Prostate gland (tissue), 2 donors: ENCODE data around the gene STAT5B. TPM values are rescaled to one million over a fixed set of nuclear protein-coding genes. Genes with fewer than 3 reads are reported as not detected.
"Not testable (repeated sequence)": the region's sequence is repeated elsewhere in the genome, so short reads cannot be mapped to it uniquely, and the experiment has no call there.

ENCODE experiments used
- DNase-seq: peaks from one replicate; pipeline ENCODE4 v3.0.0-alpha.2; 2019; ENCODE audit warnings: low spot score
- H3K27ac ChIP-seq, 2 donors: fragments of 200-600 bp; sonication (generic); 2 replicates each; pipeline ENCODE4 v1.5.1; 2017 to 2019
- H3K27me3 ChIP-seq: fragments of 200-600 bp; sonication (generic); replicated peaks from 2 replicates; pipeline ENCODE4 v1.5.1; 2019; ENCODE audit not compliant: insufficient read depth
- H3K36me3 ChIP-seq, 2 donors: fragments of 200-600 bp; sonication (generic); 1 replicate in 1 of 2; 2 replicates in 1 of 2; pipeline versions ENCODE4 v1.5.1 to v1.8.1; 2017 to 2019
- H3K4me1 ChIP-seq: fragments of 200-600 bp; sonication (generic); replicated peaks from 2 replicates; pipeline ENCODE4 v1.5.1; 2019
- H3K4me3 ChIP-seq, 2 donors: fragments of 200-600 bp; sonication (generic); 2 replicates each; pipeline ENCODE4 v1.5.1; 2017 to 2019
- H3K9me3 ChIP-seq: fragments of 200-600 bp; sonication (generic); 2 replicates; pipeline ENCODE4 v1.5.1; 2017
- POLR2A ChIP-seq: fragments of 450-650 bp; IDR thresholded peaks from one replicate; pipeline ENCODE4 v1.6.1; 2016; ENCODE audit warnings: antibody characterized with exemption, mild to moderate bottlenecking
- POLR2AphosphoS5 ChIP-seq: sonication (generic); formaldehyde crosslinking; IDR thresholded peaks from one replicate; pipeline ENCODE4 v1.6.1; 2017; ENCODE audit warnings: antibody characterized with exemption
- WGBS: methylation state at CpG from one replicate; pipeline ENCODE4 v1.1.5; 2018; 5-methylcytosine and 5-hydroxymethylcytosine counted together
- intact Hi-C: fragments of 100-400 bp; cut with DNase I; formaldehyde crosslinking; loops from one replicate; pipeline ENCODE4 v1.14.2; 2022
- total RNA-seq, 2 donors: library from RNA; depleted of rRNA; stranded (reverse); fragments of >200 nt; gene quantifications; one replicate each; pipeline ENCODE4 v1.1.0, GENCODE V29; 2016
- TF ChIP-seq, protein P1 (sequence below), 4 experiments: fragments of 200-600 bp in 2 of 4; fragments of 450-650 bp in 2 of 4; sonication (generic) in 2 of 4; IDR thresholded peaks; 1 replicate in 3 of 4; 2 replicates in 1 of 4; pipeline ENCODE4 v1.5.1; 2016 to 2019; ENCODE audit warnings: antibody characterized with exemption in 4 of 4, mild to moderate bottlenecking in 2 of 4, moderate library complexity in 2 of 4

Gene STAT5B
- total RNA-seq, 2 donors from 2014 or later, result 58.0 to 83.8 TPM

DNA sequence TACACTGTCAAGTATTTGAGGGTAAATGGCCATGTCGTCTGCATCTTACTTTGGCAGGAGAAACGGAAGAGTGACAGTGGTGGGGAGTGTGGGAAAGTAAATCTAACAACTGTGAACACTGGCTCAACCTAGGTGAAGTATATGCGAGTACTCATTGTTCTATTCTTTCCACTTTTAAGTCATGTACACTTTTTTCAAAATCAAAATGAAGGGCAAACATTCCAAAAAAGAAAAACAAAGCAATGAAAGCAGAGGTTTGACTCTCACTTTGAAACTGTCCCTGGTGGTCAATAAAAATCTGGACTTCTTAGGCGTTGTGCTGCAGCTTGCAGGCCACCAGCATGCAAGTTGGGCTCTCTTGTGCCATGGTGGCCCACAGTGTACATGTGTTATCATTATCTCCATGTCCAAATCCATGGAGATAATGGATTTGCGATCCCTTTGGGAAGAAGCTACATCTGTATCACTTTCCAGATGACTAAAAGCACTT is 32.7 kb downstream of the STAT5B start:
- DNase-seq, result no peak
- H3K4me1 ChIP-seq, result no peaks in the 10 kb centered on the region
- no peaks in the 10 kb centered on the region for H3K27me3 ChIP-seq
- intact Hi-C loops, result no loop called here
- H3K4me3 ChIP-seq, result no peak overlapping the region
- no peaks in the 10 kb centered on the region for H3K9me3 ChIP-seq
- TF ChIP-seq, protein P1, sequence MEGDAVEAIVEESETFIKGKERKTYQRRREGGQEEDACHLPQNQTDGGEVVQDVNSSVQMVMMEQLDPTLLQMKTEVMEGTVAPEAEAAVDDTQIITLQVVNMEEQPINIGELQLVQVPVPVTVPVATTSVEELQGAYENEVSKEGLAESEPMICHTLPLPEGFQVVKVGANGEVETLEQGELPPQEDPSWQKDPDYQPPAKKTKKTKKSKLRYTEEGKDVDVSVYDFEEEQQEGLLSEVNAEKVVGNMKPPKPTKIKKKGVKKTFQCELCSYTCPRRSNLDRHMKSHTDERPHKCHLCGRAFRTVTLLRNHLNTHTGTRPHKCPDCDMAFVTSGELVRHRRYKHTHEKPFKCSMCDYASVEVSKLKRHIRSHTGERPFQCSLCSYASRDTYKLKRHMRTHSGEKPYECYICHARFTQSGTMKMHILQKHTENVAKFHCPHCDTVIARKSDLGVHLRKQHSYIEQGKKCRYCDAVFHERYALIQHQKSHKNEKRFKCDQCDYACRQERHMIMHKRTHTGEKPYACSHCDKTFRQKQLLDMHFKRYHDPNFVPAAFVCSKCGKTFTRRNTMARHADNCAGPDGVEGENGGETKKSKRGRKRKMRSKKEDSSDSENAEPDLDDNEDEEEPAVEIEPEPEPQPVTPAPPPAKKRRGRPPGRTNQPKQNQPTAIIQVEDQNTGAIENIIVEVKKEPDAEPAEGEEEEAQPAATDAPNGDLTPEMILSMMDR (IDR thresholded peaks at IDR 0.05), result no peak
- no peak for TF ChIP-seq POLR2AphosphoS5
- TF ChIP-seq POLR2A, result no peak
- H3K27ac ChIP-seq, result no peak overlapping the region
- 55% methylated on average over 5 of the region's 5 CpGs for WGBS
- no peaks in the 10 kb centered on the region for H3K36me3 ChIP-seq

DNA sequence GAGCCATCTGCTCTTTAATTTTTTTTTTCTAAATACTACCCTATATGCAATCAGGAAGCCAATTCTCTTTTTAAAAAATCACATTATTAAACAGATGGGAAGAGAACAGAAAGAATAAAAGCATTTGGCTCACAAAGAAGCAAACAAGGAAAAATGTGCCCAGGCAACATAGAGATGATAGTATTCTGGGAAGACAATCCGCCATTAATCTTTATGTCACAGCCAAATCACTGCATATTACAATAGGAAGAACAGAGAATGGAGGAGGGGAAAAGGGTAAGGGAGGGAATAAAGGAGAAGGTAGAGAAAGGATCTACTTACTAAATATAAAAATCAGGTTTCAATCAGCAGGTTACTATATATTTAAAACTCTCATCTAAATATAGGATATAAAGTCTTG is 34.3 kb downstream of the STAT5B start:
- intact Hi-C loops, result no loop called here
- no peak for DNase-seq
- no peak for TF ChIP-seq POLR2A
- H3K27me3 ChIP-seq, result no peaks in the 10 kb centered on the region
- no peaks in the 10 kb centered on the region for H3K4me1 ChIP-seq
- no peak overlapping the region for H3K4me3 ChIP-seq
- H3K36me3 ChIP-seq, result no peaks in the 10 kb centered on the region
- no peaks in the 10 kb centered on the region for H3K9me3 ChIP-seq
- H3K27ac ChIP-seq, result no peak overlapping the region
- WGBS, result 61% methylated on average over 1 of the region's 1 CpG

DNA sequence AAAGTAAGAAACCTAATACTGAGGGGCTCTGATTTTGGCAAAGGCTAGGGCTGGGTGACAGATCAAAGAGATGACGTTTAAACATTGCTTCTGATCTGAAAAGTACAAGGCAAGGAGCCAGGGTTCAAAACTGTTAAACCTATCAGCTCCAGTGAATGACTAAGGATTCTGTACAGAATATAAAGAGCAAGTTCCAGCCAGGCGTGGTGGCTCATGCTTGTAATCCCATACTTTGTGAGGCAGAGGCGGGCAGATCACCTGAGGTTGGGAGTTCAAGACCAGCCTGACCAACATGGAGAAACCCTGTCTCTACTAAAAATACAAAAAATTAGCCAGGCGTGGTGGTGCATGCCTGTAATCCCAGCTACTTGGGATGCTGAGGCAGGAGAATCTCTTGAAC is 35.3 kb downstream of the STAT5B start:
- intact Hi-C loops, H3K36me3 ChIP-seq, H3K27ac ChIP-seq, H3K9me3 ChIP-seq, H3K4me1 ChIP-seq, H3K27me3 ChIP-seq, DNase-seq, H3K4me3 ChIP-seq: not testable (repeated sequence)
- 63% methylated on average over 4 of the region's 4 CpGs for WGBS

DNA sequence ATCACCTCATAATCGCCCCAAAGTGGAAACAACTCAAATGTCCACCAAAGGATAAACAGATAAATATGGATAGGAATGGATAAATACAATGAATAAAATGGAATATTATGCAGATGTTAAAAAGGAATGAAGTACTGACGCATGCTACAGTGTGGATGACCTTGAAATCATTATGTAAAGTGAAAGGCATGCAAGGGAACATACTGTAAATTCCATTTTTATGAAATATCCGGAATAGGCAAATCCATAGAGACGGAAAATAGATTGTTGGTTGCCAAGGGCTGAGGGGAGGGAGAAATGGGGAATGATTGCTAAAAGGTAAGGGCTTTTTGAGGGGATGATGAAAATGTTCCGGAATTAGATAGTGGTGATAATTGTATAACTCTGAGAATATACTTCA is 36.0 kb downstream of the STAT5B start:
- no peak for TF ChIP-seq POLR2AphosphoS5
- TF ChIP-seq, protein P1 (IDR thresholded peaks at IDR 0.05), result no peak
- TF ChIP-seq POLR2A, result no peak
- no peak overlapping the region for H3K4me3 ChIP-seq
- 82% methylated on average over 5 of the region's 5 CpGs for WGBS

DNA sequence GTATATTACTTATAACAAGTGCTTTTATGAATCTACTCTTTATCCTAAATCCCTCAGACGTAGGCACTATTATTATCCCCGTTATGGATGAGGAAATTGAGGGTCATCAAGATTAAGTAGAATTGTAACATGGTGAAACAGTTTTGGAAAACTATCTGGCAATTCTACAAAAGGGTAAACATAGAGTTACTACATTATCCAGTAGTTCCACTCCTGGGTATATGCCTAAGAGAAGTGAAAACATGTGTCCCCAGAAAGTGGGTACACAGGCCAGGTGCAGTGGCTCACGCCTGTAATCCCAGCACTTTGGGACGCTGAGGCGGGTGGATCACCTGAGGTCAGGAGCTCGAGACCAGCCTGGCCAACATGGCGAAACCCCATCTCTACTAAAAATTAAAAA is 36.6 kb downstream of the STAT5B start:
- H3K27ac ChIP-seq, H3K9me3 ChIP-seq, H3K4me3 ChIP-seq, H3K36me3 ChIP-seq, H3K4me1 ChIP-seq, intact Hi-C loops, DNase-seq, H3K27me3 ChIP-seq: not testable (repeated sequence)
- WGBS, result 85% methylated on average over 7 of the region's 7 CpGs

More for the DNA sequence above, 36.0 kb downstream of the STAT5B start:
- Histone ChIP-seq H3K27ac (no peak overlapping the region), H3K27me3 (no peaks in the 10 kb centered on the region), H3K4me1 (no peaks in the 10 kb centered on the region), H3K9me3 (no peaks in the 10 kb centered on the region), H3K36me3 (no peaks in the 10 kb centered on the region)
- DNase-seq, result no peak
- intact Hi-C loops, result no loop called here

DNA sequence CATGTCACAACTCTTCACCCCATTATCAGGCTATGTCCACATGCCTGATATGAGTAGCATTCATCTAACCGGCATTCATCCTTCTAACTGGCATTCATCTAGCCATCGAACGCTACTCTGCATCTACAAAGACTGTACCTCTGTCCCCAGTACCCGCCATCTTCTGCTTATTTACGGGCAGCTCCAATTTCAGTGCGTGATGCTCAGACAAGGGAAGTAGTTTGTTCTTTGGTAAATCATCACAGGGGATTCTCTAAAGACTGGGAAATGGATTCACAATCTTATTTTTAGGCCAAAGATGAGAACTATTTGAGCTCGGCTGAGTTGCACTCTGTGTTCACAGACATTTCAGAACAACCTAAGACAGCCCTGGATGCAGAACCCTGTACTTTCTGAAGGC is 39.4 kb downstream of the STAT5B start:
- no peak for DNase-seq
- Histone ChIP-seq H3K4me1 (no peaks in the 10 kb centered on the region), H3K36me3 (no peaks in the 10 kb centered on the region), H3K27me3 (no peaks in the 10 kb centered on the region), H3K27ac (no peak overlapping the region), H3K4me3 (no peak overlapping the region), H3K9me3 (no peaks in the 10 kb centered on the region)
- TF ChIP-seq POLR2A (no peak), POLR2AphosphoS5 (no peak)
- TF ChIP-seq, protein P1 (IDR thresholded peaks at IDR 0.05), result no peak
- WGBS, result 77% methylated on average over 7 of the region's 7 CpGs
- intact Hi-C loops, result no loop called here
